Mesenchymal stem cell (in vitro differentiated cells and primary cell): Measurements from ENCODE around the gene IDH2.

Experiments used
- DNase-seq: peaks from one replicate; pipeline ENCODE4 v3.0.0-alpha.2; 2013
- H2AFZ ChIP-seq: one replicate; pipeline ENCODE4 v1.6.1; 2013; ENCODE audit warnings: low read depth, mild to moderate bottlenecking, control low read depth, inconsistent platforms, low read length, moderate library complexity
- H2AK5ac ChIP-seq: 2 replicates; pipeline ENCODE4 v1.6.1; 2013; ENCODE audit warnings: low read length, moderate library complexity, mild to moderate bottlenecking, inconsistent platforms; ENCODE audit not compliant: severe bottlenecking
- H2BK120ac ChIP-seq: one replicate; pipeline ENCODE4 v1.6.1; 2013; ENCODE audit warnings: low read depth, mild to moderate bottlenecking, inconsistent platforms, low read length, moderate library complexity
- H2BK12ac ChIP-seq, 2 experiments: one replicate each; pipeline ENCODE4 v1.6.1; 2013; ENCODE audit warnings: inconsistent platforms in 2 of 2, low read length in 2 of 2, mild to moderate bottlenecking in 2 of 2, moderate library complexity in 2 of 2, control low read depth in 1 of 2
- H2BK15ac ChIP-seq: one replicate; pipeline ENCODE4 v1.6.1; 2013; ENCODE audit warnings: mild to moderate bottlenecking, low read depth, inconsistent platforms; ENCODE audit not compliant: poor library complexity, severe bottlenecking
- H2BK5ac ChIP-seq: 2 replicates; pipeline ENCODE4 v1.6.1; 2013; ENCODE audit warnings: low read depth, mild to moderate bottlenecking, low read length, control low read depth, inconsistent platforms; ENCODE audit not compliant: poor library complexity, severe bottlenecking
- H3K14ac ChIP-seq, 2 experiments: one replicate each; pipeline ENCODE4 v1.6.1; 2013; ENCODE audit warnings: inconsistent platforms in 2 of 2, low read length in 2 of 2, control low read depth in 1 of 2, mild to moderate bottlenecking in 1 of 2, moderate library complexity in 1 of 2
- H3K18ac ChIP-seq, 2 experiments: one replicate each; pipeline ENCODE4 v1.6.1; 2013; ENCODE audit warnings: inconsistent platforms in 2 of 2, low read length in 2 of 2, control low read depth in 1 of 2, low read depth in 1 of 2, mild to moderate bottlenecking in 1 of 2
- H3K23ac ChIP-seq, 2 experiments: one replicate each; pipeline ENCODE4 v1.6.1; 2013; ENCODE audit warnings: inconsistent platforms in 2 of 2, low read length in 2 of 2, mild to moderate bottlenecking in 2 of 2, moderate library complexity in 2 of 2, control low read depth in 1 of 2
- H3K27ac ChIP-seq: 2 replicates; pipeline ENCODE4 v1.5.1; 2013; ENCODE audit warnings: mild to moderate bottlenecking, moderate library complexity, low read length, control low read depth, inconsistent platforms; ENCODE audit not compliant: poor library complexity, severe bottlenecking
- H3K27me3 ChIP-seq, 2 experiments: 2 replicates each; pipeline versions ENCODE4 v1.6.1 to v1.7.0; 2013; ENCODE audit warnings: low read length in 2 of 2, mild to moderate bottlenecking in 2 of 2, moderate library complexity in 2 of 2, control low read depth in 1 of 2, inconsistent platforms in 1 of 2; ENCODE audit not compliant: control insufficient read depth in 1 of 2, insufficient read depth in 1 of 2
- H3K36me3 ChIP-seq, 2 experiments: 2 replicates each; pipeline versions ENCODE4 v1.6.1 to v1.7.0; 2013; ENCODE audit warnings: low read length in 2 of 2, control low read depth in 1 of 2, inconsistent platforms in 1 of 2, low read depth in 1 of 2, mild to moderate bottlenecking in 1 of 2; ENCODE audit not compliant: insufficient read depth in 2 of 2, control insufficient read depth in 1 of 2
- H3K4ac ChIP-seq, 2 experiments: one replicate each; pipeline ENCODE4 v1.6.1; 2013; ENCODE audit warnings: inconsistent platforms in 2 of 2, low read length in 2 of 2, mild to moderate bottlenecking in 2 of 2, moderate library complexity in 2 of 2, control low read depth in 1 of 2, low read depth in 1 of 2
- H3K4me1 ChIP-seq: 2 replicates; pipeline ENCODE4 v1.6.1; 2013; ENCODE audit warnings: low read depth, low read length, control low read depth; ENCODE audit not compliant: control insufficient read depth, insufficient read depth
- H3K4me2 ChIP-seq: 2 replicates; pipeline ENCODE4 v1.6.1; 2013; ENCODE audit warnings: low read length, mild to moderate bottlenecking, inconsistent platforms; ENCODE audit not compliant: poor library complexity, severe bottlenecking
- H3K4me3 ChIP-seq, 2 experiments: 2 replicates each; pipeline versions ENCODE4 v1.5.1 to v1.7.0; 2013; ENCODE audit warnings: low read length in 2 of 2, mild to moderate bottlenecking in 2 of 2, control low read depth in 1 of 2, low read depth in 1 of 2; ENCODE audit not compliant: insufficient read depth in 1 of 2
- H3K79me1 ChIP-seq: replicated peaks from 2 replicates; pipeline ENCODE4 v1.6.1; 2013; ENCODE audit warnings: mild to moderate bottlenecking, control low read depth, low read length, inconsistent platforms; ENCODE audit not compliant: poor library complexity, severe bottlenecking
- H3K9ac ChIP-seq: 2 replicates; pipeline ENCODE4 v1.7.0; 2013; ENCODE audit warnings: mild to moderate bottlenecking, low read length, moderate library complexity
- H3K9me3 ChIP-seq: 2 replicates; pipeline ENCODE4 v1.7.0; 2013; ENCODE audit warnings: mild to moderate bottlenecking, low read length; ENCODE audit not compliant: control insufficient read depth
- H4K8ac ChIP-seq: one replicate; pipeline ENCODE4 v1.6.1; 2013; ENCODE audit warnings: inconsistent platforms, mild to moderate bottlenecking, low read length, moderate library complexity
- H4K91ac ChIP-seq: one replicate; pipeline ENCODE4 v1.6.1; 2013; ENCODE audit warnings: mild to moderate bottlenecking, low read length, inconsistent platforms
- WGBS: methylation state at CpG from one replicate; pipeline ENCODE4 v1.1.7; 2013; ENCODE audit warnings: mixed read lengths; 5-methylcytosine and 5-hydroxymethylcytosine counted together

IDH2 gene

GRCh38 chr15:90132437-90132836 is 30.2 kb upstream of the IDH2 start:
- Histone ChIP-seq H3K4ac (no peak overlapping the region), H3K18ac (no peak overlapping the region), H3K14ac (no peak overlapping the region), H4K8ac (no peak overlapping the region), H3K27me3 (peaks cover 4 to 27% of the 10 kb centered on the region in 2 experiments), H3K36me3 (no peaks in the 10 kb centered on the region), H3K9me3 (no peaks in the 10 kb centered on the region), H2BK15ac (no peak overlapping the region), H2BK12ac (no peak overlapping the region), H3K23ac (no peak overlapping the region), H3K9ac (no peak overlapping the region), H3K4me1 (no peaks in the 10 kb centered on the region), H4K91ac (no peak overlapping the region), H3K4me2 (no peak overlapping the region), H3K79me1 (no peaks in the 10 kb centered on the region), H2BK120ac (no peak overlapping the region), H2BK5ac (no peak overlapping the region), H2AFZ (no peak overlapping the region), H3K4me3 (no peak overlapping the region), H3K27ac (no peak overlapping the region), H2AK5ac (no peak overlapping the region)
- 90% methylated on average over 5 of the region's 5 CpGs for WGBS
- no peak for DNase-seq

GRCh38 chr15:90131848-90132247 is 29.6 kb upstream of the IDH2 start:
- Histone ChIP-seq H3K4me3 (no peak overlapping the region), H2BK12ac (no peak overlapping the region), H3K14ac (peak overlapping the region in 1 of 2 experiments; percentile 88), H3K9me3 (no peaks in the 10 kb centered on the region), H3K4ac (no peak overlapping the region), H3K4me1 (peaks cover under 1% of the 10 kb centered on the region), H3K27me3 (peaks cover 5 to 30% of the 10 kb centered on the region in 2 experiments), H4K8ac (no peak overlapping the region), H4K91ac (no peak overlapping the region), H3K36me3 (no peaks in the 10 kb centered on the region), H2BK5ac (no peak overlapping the region), H2AFZ (no peak overlapping the region), H3K79me1 (no peaks in the 10 kb centered on the region), H2BK15ac (no peak overlapping the region), H3K18ac (no peak overlapping the region), H3K4me2 (no peak overlapping the region), H3K27ac (no peak overlapping the region), H3K23ac (no peak overlapping the region), H2BK120ac (no peak overlapping the region), H3K9ac (no peak overlapping the region), H2AK5ac (no peak overlapping the region)
- no peak for DNase-seq
- WGBS, result 97% methylated on average over 2 of the region's 2 CpGs

- 94% methylated on average over 7 of the region's 8 CpGs for WGBS
These were observed 28.0 kb upstream of the IDH2 start for GRCh38 chr15:90130291-90130690.

GRCh38 chr15:90126596-90127435 is 24.5 kb upstream of the IDH2 start:
- 54% methylated on average over 10 of the region's 10 CpGs for WGBS

More at GRCh38 chr15:90130291-90130690, 28.0 kb upstream of the IDH2 start:
- Histone ChIP-seq H4K91ac (no peak overlapping the region), H3K18ac (no peak overlapping the region), H2BK12ac (no peak overlapping the region), H3K36me3 (no peaks in the 10 kb centered on the region), H3K4me2 (no peak overlapping the region), H4K8ac (no peak overlapping the region), H3K9ac (no peak overlapping the region), H3K23ac (no peak overlapping the region), H3K14ac (no peak overlapping the region), H3K9me3 (no peaks in the 10 kb centered on the region), H3K27ac (no peak overlapping the region), H3K79me1 (no peaks in the 10 kb centered on the region), H2BK120ac (no peak overlapping the region), H3K4ac (no peak overlapping the region), H2BK5ac (no peak overlapping the region), H2AFZ (no peak overlapping the region), H3K27me3 (peaks cover 7 to 34% of the 10 kb centered on the region in 2 experiments), H2AK5ac (no peak overlapping the region), H2BK15ac (no peak overlapping the region), H3K4me1 (peaks cover 5% of the 10 kb centered on the region), H3K4me3 (no peak overlapping the region)
- DNase-seq, result no peak

More at GRCh38 chr15:90126596-90127435, 24.5 kb upstream of the IDH2 start:
- no peaks in the 10 kb centered on the region for H3K36me3 ChIP-seq
- H2AFZ ChIP-seq, result peak overlapping the region; percentile 10
- H4K8ac ChIP-seq, result no peak overlapping the region
- no peak overlapping the region for H2BK5ac ChIP-seq
- no peak overlapping the region for H2BK120ac ChIP-seq
- peak overlapping the region; percentile 27 for H3K4me2 ChIP-seq
- H3K4me3 ChIP-seq, result no peak overlapping the region
- no peaks in the 10 kb centered on the region for H3K79me1 ChIP-seq
- no peak overlapping the region for H3K27ac ChIP-seq
- peaks cover 5% of the 10 kb centered on the region for H3K4me1 ChIP-seq
- no peak overlapping the region for H4K91ac ChIP-seq
- H2AK5ac ChIP-seq, result no peak overlapping the region
- no peaks in the 10 kb centered on the region for H3K9me3 ChIP-seq
- no peak overlapping the region for H2BK15ac ChIP-seq
- H3K18ac ChIP-seq, result no peak overlapping the region
- DNase-seq, result no peak
- H3K9ac ChIP-seq, result no peak overlapping the region
- no peak overlapping the region for H3K4ac ChIP-seq
- no peak overlapping the region for H2BK12ac ChIP-seq
- H3K27me3 ChIP-seq, result peaks cover 3 to 28% of the 10 kb centered on the region in 2 experiments
- no peak overlapping the region for H3K14ac ChIP-seq
- H3K23ac ChIP-seq, result no peak overlapping the region
